Measurements from ENCODE around the gene FHIT.

DNA sequence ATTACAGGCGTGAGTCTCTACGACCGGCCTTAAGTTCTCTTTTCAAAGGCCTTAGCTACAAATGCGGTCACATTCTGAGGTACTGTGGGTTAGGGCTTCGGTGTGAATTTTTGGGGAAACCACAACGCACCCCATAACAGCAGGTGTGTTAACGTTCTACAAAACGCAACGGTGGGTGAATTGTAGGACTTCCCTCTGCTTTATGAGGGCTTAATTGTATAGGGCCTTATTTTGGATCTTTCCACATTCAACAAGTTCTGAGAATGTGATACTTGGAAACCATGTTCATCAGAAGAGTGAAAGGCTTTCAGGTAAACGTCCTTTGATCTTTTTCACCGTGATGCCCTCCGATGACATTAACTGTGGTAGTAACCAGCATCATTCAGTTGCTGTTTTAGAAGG is 1202.8 kb downstream of the FHIT start:
- TF ChIP-seq, protein P1, sequence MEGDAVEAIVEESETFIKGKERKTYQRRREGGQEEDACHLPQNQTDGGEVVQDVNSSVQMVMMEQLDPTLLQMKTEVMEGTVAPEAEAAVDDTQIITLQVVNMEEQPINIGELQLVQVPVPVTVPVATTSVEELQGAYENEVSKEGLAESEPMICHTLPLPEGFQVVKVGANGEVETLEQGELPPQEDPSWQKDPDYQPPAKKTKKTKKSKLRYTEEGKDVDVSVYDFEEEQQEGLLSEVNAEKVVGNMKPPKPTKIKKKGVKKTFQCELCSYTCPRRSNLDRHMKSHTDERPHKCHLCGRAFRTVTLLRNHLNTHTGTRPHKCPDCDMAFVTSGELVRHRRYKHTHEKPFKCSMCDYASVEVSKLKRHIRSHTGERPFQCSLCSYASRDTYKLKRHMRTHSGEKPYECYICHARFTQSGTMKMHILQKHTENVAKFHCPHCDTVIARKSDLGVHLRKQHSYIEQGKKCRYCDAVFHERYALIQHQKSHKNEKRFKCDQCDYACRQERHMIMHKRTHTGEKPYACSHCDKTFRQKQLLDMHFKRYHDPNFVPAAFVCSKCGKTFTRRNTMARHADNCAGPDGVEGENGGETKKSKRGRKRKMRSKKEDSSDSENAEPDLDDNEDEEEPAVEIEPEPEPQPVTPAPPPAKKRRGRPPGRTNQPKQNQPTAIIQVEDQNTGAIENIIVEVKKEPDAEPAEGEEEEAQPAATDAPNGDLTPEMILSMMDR (IDR thresholded peaks at IDR 0.05), result no peak
- TF ChIP-seq POLR2A (IDR thresholded peaks at IDR 0.05), result no peak
